ENCODE results near the gene CXCL6.

Gene CXCL6

DNA sequence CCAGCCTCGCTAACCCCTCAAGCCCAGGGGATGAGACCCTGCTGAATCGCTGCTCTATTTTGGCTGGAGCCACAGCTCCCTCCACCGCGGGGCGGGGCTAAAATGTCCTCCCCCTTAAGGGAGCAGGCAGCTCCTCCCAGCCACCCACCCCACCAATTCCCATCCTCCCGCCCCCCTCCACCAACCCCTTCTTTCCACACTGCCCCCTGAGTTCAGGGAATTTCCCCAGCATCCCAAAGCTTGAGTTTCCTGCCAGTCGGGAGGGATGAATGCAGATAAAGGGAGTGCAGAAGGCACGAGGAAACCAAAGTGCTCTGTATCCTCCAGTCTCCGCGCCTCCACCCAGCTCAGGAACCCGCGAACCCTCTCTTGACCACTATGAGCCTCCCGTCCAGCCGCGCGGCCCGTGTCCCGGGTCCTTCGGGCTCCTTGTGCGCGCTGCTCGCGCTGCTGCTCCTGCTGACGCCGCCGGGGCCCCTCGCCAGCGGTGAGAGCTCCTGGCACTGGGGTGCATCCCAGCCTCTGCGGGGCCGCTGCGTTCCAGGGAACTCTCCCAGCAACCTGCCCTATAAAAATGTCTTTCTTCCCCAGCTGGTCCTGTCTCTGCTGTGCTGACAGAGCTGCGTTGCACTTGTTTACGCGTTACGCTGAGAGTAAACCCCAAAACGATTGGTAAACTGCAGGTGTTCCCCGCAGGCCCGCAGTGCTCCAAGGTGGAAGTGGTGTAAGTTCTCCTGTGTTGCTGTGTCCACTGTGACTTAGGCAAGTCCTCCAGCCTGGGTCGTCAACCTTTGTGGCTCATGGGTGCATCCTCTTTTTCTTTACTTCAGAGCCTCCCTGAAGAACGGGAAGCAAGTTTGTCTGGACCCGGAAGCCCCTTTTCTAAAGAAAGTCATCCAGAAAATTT lies at the start of gene CXCL6:
CXCL6 (plus strand) TSS at position 306 of the 907 bp plus-strand sequence; CDS start at position 379, 73 bp downstream.
- no peak within 1 kb of the TSS for H3K27ac ChIP-seq
- no peak for TF ChIP-seq ZFX (IDR thresholded peaks at IDR 0.05; ENCODE audit: borderline replicate concordance)
- TF ChIP-seq, protein P1, sequence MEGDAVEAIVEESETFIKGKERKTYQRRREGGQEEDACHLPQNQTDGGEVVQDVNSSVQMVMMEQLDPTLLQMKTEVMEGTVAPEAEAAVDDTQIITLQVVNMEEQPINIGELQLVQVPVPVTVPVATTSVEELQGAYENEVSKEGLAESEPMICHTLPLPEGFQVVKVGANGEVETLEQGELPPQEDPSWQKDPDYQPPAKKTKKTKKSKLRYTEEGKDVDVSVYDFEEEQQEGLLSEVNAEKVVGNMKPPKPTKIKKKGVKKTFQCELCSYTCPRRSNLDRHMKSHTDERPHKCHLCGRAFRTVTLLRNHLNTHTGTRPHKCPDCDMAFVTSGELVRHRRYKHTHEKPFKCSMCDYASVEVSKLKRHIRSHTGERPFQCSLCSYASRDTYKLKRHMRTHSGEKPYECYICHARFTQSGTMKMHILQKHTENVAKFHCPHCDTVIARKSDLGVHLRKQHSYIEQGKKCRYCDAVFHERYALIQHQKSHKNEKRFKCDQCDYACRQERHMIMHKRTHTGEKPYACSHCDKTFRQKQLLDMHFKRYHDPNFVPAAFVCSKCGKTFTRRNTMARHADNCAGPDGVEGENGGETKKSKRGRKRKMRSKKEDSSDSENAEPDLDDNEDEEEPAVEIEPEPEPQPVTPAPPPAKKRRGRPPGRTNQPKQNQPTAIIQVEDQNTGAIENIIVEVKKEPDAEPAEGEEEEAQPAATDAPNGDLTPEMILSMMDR (IDR thresholded peaks at IDR 0.05) = no peak

DNA sequence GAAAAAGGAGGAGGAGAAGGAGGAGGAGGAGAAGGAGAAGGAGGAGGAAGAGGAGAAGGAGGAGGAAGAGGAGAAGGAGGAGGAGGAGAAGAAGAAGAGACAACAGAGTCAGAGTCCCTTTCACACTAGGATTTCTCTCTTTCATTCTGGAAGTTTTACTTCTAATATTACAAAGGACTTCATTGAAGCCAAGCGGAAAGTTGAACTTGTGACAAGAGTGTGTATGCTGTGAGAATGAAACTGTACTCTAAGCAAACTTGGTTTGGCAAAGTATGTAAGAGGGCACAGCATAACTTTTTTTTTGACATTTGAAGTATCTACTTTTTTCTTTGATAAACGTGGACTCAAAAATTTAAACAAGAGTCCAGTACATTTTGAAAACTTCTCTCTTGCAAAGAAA lies 48.1 kb upstream of the CXCL6 start:
- H3K27ac ChIP-seq = no peak overlapping the region
- TF ChIP-seq, protein P1 (IDR thresholded peaks at IDR 0.05) = no peak
- TF ChIP-seq ZFX (IDR thresholded peaks at IDR 0.05; ENCODE audit: borderline replicate concordance) = no peak

DNA sequence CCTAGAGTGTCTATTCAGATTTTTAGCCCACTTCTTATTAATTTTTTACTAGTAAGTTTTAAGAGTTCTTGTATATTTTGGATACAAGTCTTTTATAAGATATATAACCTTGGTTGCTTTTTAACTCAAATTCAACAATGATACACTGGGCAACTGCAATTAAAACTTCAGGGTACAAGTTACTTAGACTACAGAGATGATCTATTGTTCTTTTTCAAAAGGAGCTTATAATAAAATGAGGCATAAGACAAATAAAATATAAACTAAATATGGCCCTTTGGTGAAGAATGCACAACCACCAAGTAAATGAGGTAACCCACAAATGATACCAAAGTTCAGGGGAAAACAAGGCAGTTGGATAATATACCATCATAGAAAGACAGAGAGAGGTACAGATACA lies 37.6 kb upstream of the CXCL6 start:
- no peak for TF ChIP-seq ZFX (IDR thresholded peaks at IDR 0.05; ENCODE audit: borderline replicate concordance)
- TF ChIP-seq, protein P1 (IDR thresholded peaks at IDR 0.05) = no peak
- no peak overlapping the region for H3K27ac ChIP-seq

DNA sequence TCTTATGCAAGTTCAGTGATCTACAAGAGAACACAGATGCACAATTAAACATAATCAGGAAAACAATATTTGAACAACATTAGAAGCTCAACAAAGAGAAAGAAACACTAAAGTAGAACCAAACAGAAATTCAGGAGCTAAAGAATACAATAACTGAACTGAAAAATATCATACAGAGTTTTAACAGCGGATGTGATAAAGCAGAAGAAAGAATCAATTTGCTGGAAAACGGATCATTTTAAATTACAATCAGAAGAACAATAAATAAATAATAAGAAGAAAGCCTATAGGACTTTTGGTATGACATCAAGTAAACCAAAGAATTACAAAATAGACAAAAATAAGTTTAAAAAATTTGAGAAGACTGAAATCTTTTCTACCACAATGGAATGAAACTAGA lies 36.3 kb upstream of the CXCL6 start:
- H3K27ac ChIP-seq = no peak overlapping the region
- TF ChIP-seq ZFX (IDR thresholded peaks at IDR 0.05; ENCODE audit: borderline replicate concordance) = no peak
- TF ChIP-seq, protein P1 (IDR thresholded peaks at IDR 0.05) = no peak

DNA sequence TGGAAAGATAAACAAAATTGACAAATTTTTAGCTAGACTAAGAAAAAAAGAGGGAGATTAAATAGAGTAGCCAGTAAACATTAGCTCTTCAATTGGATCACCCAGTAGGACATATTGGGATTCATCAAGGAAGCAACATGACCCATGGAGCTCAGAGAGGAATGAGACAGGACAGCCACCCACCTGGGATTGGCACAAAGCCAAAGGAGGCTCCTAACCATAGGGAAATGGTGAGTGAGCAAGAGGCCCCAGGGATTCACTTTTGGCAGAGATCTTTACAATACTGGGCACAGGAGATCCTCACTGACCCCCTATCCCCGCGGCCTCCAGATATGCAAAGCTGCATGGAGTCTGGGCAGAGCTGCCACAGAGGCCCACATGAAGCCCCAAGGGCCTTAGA lies 34.8 kb upstream of the CXCL6 start:
- TF ChIP-seq ZFX (IDR thresholded peaks at IDR 0.05; ENCODE audit: borderline replicate concordance) = no peak
- TF ChIP-seq, protein P1 (IDR thresholded peaks at IDR 0.05) = no peak

DNA sequence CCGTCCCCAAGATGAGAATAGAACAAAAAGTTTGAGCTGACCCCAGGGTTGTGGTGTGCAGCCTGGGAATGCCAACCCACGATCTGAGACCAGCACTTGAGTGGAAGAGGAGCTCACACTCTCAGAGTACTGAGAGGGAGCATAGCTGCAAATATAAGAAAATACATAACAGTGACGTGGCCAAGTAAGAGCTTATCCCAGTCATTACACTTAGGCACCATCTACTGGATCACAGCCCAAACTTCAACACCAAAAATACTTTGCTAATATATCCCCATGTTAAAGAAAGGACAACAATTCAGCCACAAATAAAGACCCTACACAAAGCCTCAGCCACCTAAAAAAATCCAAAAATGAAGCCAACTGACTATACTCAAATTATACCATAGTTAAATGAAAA lies 33.3 kb upstream of the CXCL6 start:
- TF ChIP-seq ZFX (IDR thresholded peaks at IDR 0.05; ENCODE audit: borderline replicate concordance) = no peak
- TF ChIP-seq, protein P1 (IDR thresholded peaks at IDR 0.05) = no peak
- H3K27ac ChIP-seq = no peak overlapping the region

More for the DNA sequence above, 34.8 kb upstream of the CXCL6 start:
- H3K27ac ChIP-seq = no peak overlapping the region

DNA sequence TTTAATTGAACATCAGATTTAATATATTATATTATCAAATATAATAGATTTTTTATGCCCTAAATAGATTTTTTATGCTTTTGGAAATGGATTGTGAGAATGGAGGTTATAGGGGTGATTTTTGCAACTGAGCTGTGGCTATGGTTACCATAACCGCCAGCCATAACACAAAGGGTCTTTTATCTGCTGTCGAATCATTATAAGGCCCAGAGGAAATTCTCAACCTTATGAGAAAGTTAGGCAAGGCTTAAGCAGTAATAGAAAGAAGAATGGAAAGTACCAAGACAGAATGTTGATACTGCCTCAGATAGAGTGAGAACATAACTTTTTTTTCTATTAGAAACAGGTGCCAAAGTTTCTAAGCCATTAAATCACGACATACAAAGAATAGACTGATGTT lies 26.3 kb upstream of the CXCL6 start:
- H3K27ac ChIP-seq = no peak overlapping the region
- TF ChIP-seq, protein P1 (IDR thresholded peaks at IDR 0.05) = no peak
- TF ChIP-seq ZFX (IDR thresholded peaks at IDR 0.05; ENCODE audit: borderline replicate concordance) = no peak

Measured in 22Rv1 (cell line).